IPS-15b (cell line): ENCODE measurements around the gene SNX3.
A peak's percentile ranks its signal among the peaks of the same experiment; 100 is the strongest.

ENCODE experiments used
- H3K27me3 ChIP-seq: one replicate; pipeline ENCODE4 v1.6.1; 2013; ENCODE audit warnings: low read length; ENCODE audit not compliant: control insufficient read depth, insufficient read depth
- H3K36me3 ChIP-seq: one replicate; pipeline ENCODE4 v1.6.1; 2013; ENCODE audit warnings: low read length; ENCODE audit not compliant: control insufficient read depth, insufficient read depth
- H3K4me1 ChIP-seq: one replicate; pipeline ENCODE4 v1.6.1; 2013; ENCODE audit warnings: mild to moderate bottlenecking, low read length; ENCODE audit not compliant: control insufficient read depth, insufficient read depth
- H3K4me3 ChIP-seq: one replicate; pipeline ENCODE4 v1.5.1; 2013; ENCODE audit warnings: low read depth, low read length
- H3K9ac ChIP-seq: one replicate; pipeline ENCODE4 v1.6.1; 2013; ENCODE audit warnings: low read depth, mild to moderate bottlenecking, low read length
- H3K9me3 ChIP-seq: one replicate; pipeline ENCODE4 v1.6.1; 2013; ENCODE audit warnings: mild to moderate bottlenecking, low read length; ENCODE audit not compliant: control insufficient read depth, insufficient read depth

The SNX3 gene

GRCh38 chr6:108175592-108176279 lies 85.1 kb downstream of the SNX3 start:
- peak overlapping the region; percentile 52 for H3K4me3 ChIP-seq

GRCh38 chr6:108175176-108175591 lies 85.7 kb downstream of the SNX3 start:
- H3K27me3 ChIP-seq, result peaks cover 89% of the 10 kb centered on the region
- H3K4me3 ChIP-seq, result peak overlapping the region; percentile 52
- no peak overlapping the region for H3K9ac ChIP-seq
- H3K36me3 ChIP-seq, result no peaks in the 10 kb centered on the region
- H3K4me1 ChIP-seq, result peaks cover 18% of the 10 kb centered on the region
- no peaks in the 10 kb centered on the region for H3K9me3 ChIP-seq

More at GRCh38 chr6:108175592-108176279, 85.1 kb downstream of the SNX3 start:
- H3K4me1 ChIP-seq, result peaks cover 23% of the 10 kb centered on the region
- peaks cover 83% of the 10 kb centered on the region for H3K27me3 ChIP-seq
- no peaks in the 10 kb centered on the region for H3K9me3 ChIP-seq
- no peaks in the 10 kb centered on the region for H3K36me3 ChIP-seq
- no peak overlapping the region for H3K9ac ChIP-seq

- H3K4me3 ChIP-seq, result peak overlapping the region; percentile 52
- H3K4me1 ChIP-seq, result peaks cover 14% of the 10 kb centered on the region
- no peaks in the 10 kb centered on the region for H3K36me3 ChIP-seq
- no peaks in the 10 kb centered on the region for H3K9me3 ChIP-seq
- H3K9ac ChIP-seq, result no peak overlapping the region
- H3K27me3 ChIP-seq, result peaks cover 95% of the 10 kb centered on the region
Measured at GRCh38 chr6:108174371-108175175, 86.3 kb downstream of the SNX3 start.

GRCh38 chr6:108171918-108172516 lies 88.8 kb downstream of the SNX3 start:
- H3K36me3 ChIP-seq, result no peaks in the 10 kb centered on the region
- no peak overlapping the region for H3K9ac ChIP-seq
- peaks cover 100% of the 10 kb centered on the region for H3K27me3 ChIP-seq
- H3K4me3 ChIP-seq, result peak overlapping the region; percentile 14
- peaks cover 3% of the 10 kb centered on the region for H3K4me1 ChIP-seq
- H3K9me3 ChIP-seq, result no peaks in the 10 kb centered on the region

- Histone ChIP-seq H3K4me3 (peak overlapping the region; percentile 30), H3K27me3 (peaks cover 100% of the 10 kb centered on the region), H3K36me3 (no peaks in the 10 kb centered on the region)
Measured at GRCh38 chr6:108171291-108171917, 89.4 kb downstream of the SNX3 start.

GRCh38 chr6:108170332-108171290 lies 90.2 kb downstream of the SNX3 start:
- Histone ChIP-seq H3K9me3 (no peaks in the 10 kb centered on the region), H3K4me1 (peaks cover 7% of the 10 kb centered on the region), H3K9ac (no peak overlapping the region), H3K27me3 (peaks cover 100% of the 10 kb centered on the region), H3K36me3 (no peaks in the 10 kb centered on the region), H3K4me3 (peak overlapping the region; percentile 30)

More at GRCh38 chr6:108171291-108171917, 89.4 kb downstream of the SNX3 start:
- H3K4me1 ChIP-seq, result peaks cover 3% of the 10 kb centered on the region
- no peak overlapping the region for H3K9ac ChIP-seq
- H3K9me3 ChIP-seq, result no peaks in the 10 kb centered on the region

- Histone ChIP-seq H3K9ac (no peak overlapping the region), H3K4me1 (peaks cover 7% of the 10 kb centered on the region), H3K36me3 (no peaks in the 10 kb centered on the region), H3K27me3 (peaks cover 100% of the 10 kb centered on the region), H3K4me3 (peak overlapping the region; percentile 45), H3K9me3 (no peaks in the 10 kb centered on the region)
Measured at GRCh38 chr6:108169464-108170331, 91.1 kb downstream of the SNX3 start.

- Histone ChIP-seq H3K27me3 (peaks cover 100% of the 10 kb centered on the region), H3K9me3 (no peaks in the 10 kb centered on the region), H3K9ac (no peak overlapping the region), H3K4me3 (peak overlapping the region; percentile 45), H3K4me1 (peaks cover 13% of the 10 kb centered on the region), H3K36me3 (no peaks in the 10 kb centered on the region)
Measured at GRCh38 chr6:108168501-108169463, 92.1 kb downstream of the SNX3 start.

- no peaks in the 10 kb centered on the region for H3K9me3 ChIP-seq
- peak overlapping the region; percentile 45 for H3K4me3 ChIP-seq
- H3K9ac ChIP-seq, result no peak overlapping the region
- H3K36me3 ChIP-seq, result no peaks in the 10 kb centered on the region
- peaks cover 14% of the 10 kb centered on the region for H3K4me1 ChIP-seq
- peaks cover 100% of the 10 kb centered on the region for H3K27me3 ChIP-seq
Measured at GRCh38 chr6:108168090-108168463, 92.8 kb downstream of the SNX3 start.
